ENCODE measurements around the gene PPP3R1. TPM values are rescaled to one million over a fixed set of nuclear protein-coding genes. Genes with fewer than 3 reads are reported as not detected.

PPP3R1 gene
- total and polyA plus RNA-seq, 10 of the 15 experiments (the other 5 are each of a cell fraction or from before 2014, with no cell fraction given), result 1.5 to 61.0 (median 15.8) TPM

- POLR2A ChIA-PET, result no interaction called here
- no peak overlapping the region for H3K4me3 ChIP-seq
These were observed 25.8 kb upstream of the PPP3R1 start for GRCh38 chr2:68278169-68278568.

More at GRCh38 chr2:68278169-68278568, 25.8 kb upstream of the PPP3R1 start:
- SMC1A ChIA-PET (ENCODE audit: uncharacterized antibody, unreplicated experiment), result interaction anchor here (0.9 to 2.0 kb wide), 5 partner anchors 25 to 156 kb away, joined by 3 to 6 read pairs (median 3); no protein-coding TSS in a partner anchor
- intact Hi-C loops (cut with micrococcal nuclease; ENCODE audit: unreplicated experiment) (no loop called here), in situ Hi-C loops (cut with MboI) (no loop called here)
- DNase-seq (ENCODE audit: low read depth, low spot score), result no peak
- BruUV-seq (replicated peaks), result no TSS peak
- ATAC-seq, result no peak
- Histone ChIP-seq H3K79me2 (ENCODE audit: control insufficient read depth, insufficient read depth, low read length) (no peaks in the 10 kb centered on the region), H3K27ac (ENCODE audit: control insufficient read depth, insufficient read depth) (no peak overlapping the region), H3K4me1 (ENCODE audit: control insufficient read depth, insufficient read depth, low read length) (no peaks in the 10 kb centered on the region), H3K36me3 (ENCODE audit: control insufficient read depth in 2 of 2, insufficient read depth in 2 of 2, low read length in 1 of 2) (no peaks in the 10 kb centered on the region), H3K27me3 (replicated peaks in 1 of 2; ENCODE audit: control insufficient read depth in 2 of 2, insufficient read depth in 2 of 2, low read length in 1 of 2) (no peaks in the 10 kb centered on the region), H3K9ac (ENCODE audit: control insufficient read depth, insufficient read depth, low read length) (no peak overlapping the region), H2AFZ (ENCODE audit: control insufficient read depth, low read depth, low read length) (no peak overlapping the region), H4K20me1 (ENCODE audit: control insufficient read depth, insufficient read depth) (no peaks in the 10 kb centered on the region), H3K9me3 (replicated peaks; ENCODE audit: control insufficient read depth, insufficient read depth, low read length) (no peaks in the 10 kb centered on the region), H3K4me2 (ENCODE audit: control insufficient read depth, insufficient read depth) (no peak overlapping the region)
- 74% methylated on average over 1 of the region's 1 CpG for WGBS (ENCODE audit: insufficient coverage, insufficient replicate concordance, low lambda C conversion rate, missing lambda C conversion rate)
- RAD21 ChIA-PET (ENCODE audit: unreplicated experiment), result no interaction called here
- CTCF ChIA-PET, result interaction anchor here (1.9 to 10.0 kb wide), 3 partner anchors 8 to 155 kb away, joined by 6 to 130 read pairs (median 103); no protein-coding TSS in a partner anchor
- no peak for TF ChIP-seq YY1 (IDR thresholded peaks at IDR 0.05; ENCODE audit: low read depth, low read length)
- no peak for TF ChIP-seq CBFB (IDR thresholded peaks at IDR 0.05; ENCODE audit: low read depth)
- TF ChIP-seq ZBTB4 (CRISPR knock-in tag; IDR thresholded peaks at IDR 0.05), result no peak
- TF ChIP-seq ZBTB11 (CRISPR knock-in tag; IDR thresholded peaks at IDR 0.05), result no peak
- TF ChIP-seq EP300 (IDR thresholded peaks at IDR 0.05; ENCODE audit: borderline replicate concordance in 1 of 2, control insufficient read depth in 1 of 2, low read depth in 2 of 2, low read length in 2 of 2), result no peak
- TF ChIP-seq RELB (IDR thresholded peaks at IDR 0.05; ENCODE audit: low read depth), result no peak
- no peak for TF ChIP-seq ZNF622 (IDR thresholded peaks at IDR 0.05)
- TF ChIP-seq IKZF1 (conservative IDR thresholded peaks at IDR 0.05), result no peak
- no peak for TF ChIP-seq SUZ12 (IDR thresholded peaks at IDR 0.05; ENCODE audit: unreplicated experiment)
- TF ChIP-seq ELK1 (IDR thresholded peaks at IDR 0.05; ENCODE audit: low read depth, low read length), result no peak
- no peak for TF ChIP-seq ZNF274 (IDR thresholded peaks at IDR 0.05; ENCODE audit: insufficient read depth, insufficient read length)
- TF ChIP-seq JUND (IDR thresholded peaks at IDR 0.05; ENCODE audit: low read depth, low read length), result no peak
- FAIRE-seq, result no peak

Data from GM12878 (cell line).